Suprapubic skin (tissue), 4 donors: ENCODE data around the gene SPTY2D1. TPM values are rescaled to one million over a fixed set of nuclear protein-coding genes. Genes with fewer than 3 reads are reported as not detected.

Experiments
- DNase-seq, 2 donors: peaks; one replicate each; pipeline ENCODE4 v3.0.0-alpha.2; 2019; ENCODE audit warnings: low spot score in 2 of 2
- H3K27ac ChIP-seq: fragments of 200-600 bp; sonication (generic); one replicate; pipeline ENCODE4 v1.5.1; 2019
- H3K27me3 ChIP-seq: fragments of 200-600 bp; sonication (generic); one replicate; pipeline ENCODE4 v1.5.1; 2019
- H3K36me3 ChIP-seq: fragments of 200-600 bp; sonication (generic); one replicate; pipeline ENCODE4 v1.5.1; 2019
- H3K4me1 ChIP-seq: fragments of 200-600 bp; sonication (generic); one replicate; pipeline ENCODE4 v1.5.1; 2019
- H3K4me3 ChIP-seq: fragments of 200-600 bp; sonication (generic); one replicate; pipeline ENCODE4 v1.5.1; 2019; ENCODE audit warnings: mild to moderate bottlenecking
- H3K9me3 ChIP-seq: fragments of 200-600 bp; sonication (generic); one replicate; pipeline ENCODE4 v1.5.1; 2019
- EP300 ChIP-seq: sonication (generic); formaldehyde crosslinking; IDR thresholded peaks from one replicate; pipeline ENCODE4 v1.6.1; 2017; ENCODE audit warnings: antibody characterized with exemption
- POLR2A ChIP-seq, 2 donors: fragments of 450-650 bp; IDR thresholded peaks; one replicate each; pipeline ENCODE4 v1.6.1; 2017; ENCODE audit warnings: antibody characterized with exemption in 2 of 2, mild to moderate bottlenecking in 2 of 2, moderate library complexity in 2 of 2
- POLR2AphosphoS5 ChIP-seq, 3 donors: sonication (generic); formaldehyde crosslinking; IDR thresholded peaks; one replicate each; pipeline ENCODE4 v1.6.1; 2017; ENCODE audit warnings: antibody characterized with exemption in 3 of 3
- WGBS: methylation state at CpG from one replicate; pipeline ENCODE4 v1.1.5; 2018; 5-methylcytosine and 5-hydroxymethylcytosine counted together
- total RNA-seq, 4 donors: library from RNA; depleted of rRNA; stranded (reverse); fragments of >200 nt; gene quantifications; one replicate each; pipeline ENCODE4 v1.1.0, GENCODE V29; 2016
- TF ChIP-seq, protein P1 (sequence below), 2 donors: fragments of 200-600 bp in 1 of 2; fragments of 450-650 bp in 1 of 2; sonication (generic) in 1 of 2; IDR thresholded peaks; one replicate each; pipeline ENCODE4 v1.5.1; 2016 to 2019; ENCODE audit warnings: antibody characterized with exemption in 2 of 2, mild to moderate bottlenecking in 1 of 2, moderate library complexity in 1 of 2

Gene SPTY2D1
- total RNA-seq, 4 donors from 2014 or later, result 17.6 to 31.4 (median 27.3) TPM

DNA sequence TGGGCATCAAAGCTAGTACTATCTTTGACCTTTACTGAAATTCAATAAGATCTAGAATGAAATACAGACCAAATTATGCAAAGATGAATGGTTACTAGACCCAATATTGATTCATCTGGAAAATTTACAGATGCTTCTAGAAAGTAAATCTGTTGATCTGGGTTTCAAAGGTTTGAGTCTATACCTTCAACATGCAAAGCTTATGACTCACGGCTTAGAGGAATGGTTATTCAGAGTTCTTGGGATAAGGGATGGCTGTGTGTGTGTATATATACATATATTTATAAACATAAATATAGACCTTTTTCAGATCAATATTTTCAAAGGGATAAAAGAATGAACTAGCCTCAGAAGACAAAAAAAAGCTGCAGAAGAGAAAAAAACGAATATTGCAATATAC lies 1.3 kb downstream of the SPTY2D1 start:
- Histone ChIP-seq H3K27ac (no peak overlapping the region), H3K4me1 (peaks cover 21% of the 10 kb centered on the region), H3K9me3 (no peaks in the 10 kb centered on the region), H3K4me3 (peak overlapping the region; percentile 81), H3K36me3 (no peaks in the 10 kb centered on the region), H3K27me3 (no peaks in the 10 kb centered on the region)
- DNase-seq, result no peak
- no peak for TF ChIP-seq POLR2A (IDR thresholded peaks at IDR 0.05)
- TF ChIP-seq POLR2AphosphoS5 (IDR thresholded peaks at IDR 0.05), result no peak
- TF ChIP-seq, protein P1, sequence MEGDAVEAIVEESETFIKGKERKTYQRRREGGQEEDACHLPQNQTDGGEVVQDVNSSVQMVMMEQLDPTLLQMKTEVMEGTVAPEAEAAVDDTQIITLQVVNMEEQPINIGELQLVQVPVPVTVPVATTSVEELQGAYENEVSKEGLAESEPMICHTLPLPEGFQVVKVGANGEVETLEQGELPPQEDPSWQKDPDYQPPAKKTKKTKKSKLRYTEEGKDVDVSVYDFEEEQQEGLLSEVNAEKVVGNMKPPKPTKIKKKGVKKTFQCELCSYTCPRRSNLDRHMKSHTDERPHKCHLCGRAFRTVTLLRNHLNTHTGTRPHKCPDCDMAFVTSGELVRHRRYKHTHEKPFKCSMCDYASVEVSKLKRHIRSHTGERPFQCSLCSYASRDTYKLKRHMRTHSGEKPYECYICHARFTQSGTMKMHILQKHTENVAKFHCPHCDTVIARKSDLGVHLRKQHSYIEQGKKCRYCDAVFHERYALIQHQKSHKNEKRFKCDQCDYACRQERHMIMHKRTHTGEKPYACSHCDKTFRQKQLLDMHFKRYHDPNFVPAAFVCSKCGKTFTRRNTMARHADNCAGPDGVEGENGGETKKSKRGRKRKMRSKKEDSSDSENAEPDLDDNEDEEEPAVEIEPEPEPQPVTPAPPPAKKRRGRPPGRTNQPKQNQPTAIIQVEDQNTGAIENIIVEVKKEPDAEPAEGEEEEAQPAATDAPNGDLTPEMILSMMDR (IDR thresholded peaks at IDR 0.05), result no peak
- no peak for TF ChIP-seq EP300
- 41% methylated on average over 2 of the region's 2 CpGs for WGBS

GRCh38 chr11:18624161-18624560 lies 10.0 kb downstream of the SPTY2D1 start:
- no peaks in the 10 kb centered on the region for H3K36me3 ChIP-seq
- H3K27ac ChIP-seq, result no peak overlapping the region
- TF ChIP-seq, protein P1 (IDR thresholded peaks at IDR 0.05), result no peak
- TF ChIP-seq POLR2A (IDR thresholded peaks at IDR 0.05), result no peak
- TF ChIP-seq POLR2AphosphoS5 (IDR thresholded peaks at IDR 0.05), result no peak
- no peak for TF ChIP-seq EP300
- peaks cover 9% of the 10 kb centered on the region for H3K4me1 ChIP-seq
- no peaks in the 10 kb centered on the region for H3K27me3 ChIP-seq
- H3K9me3 ChIP-seq, result no peaks in the 10 kb centered on the region
- H3K4me3 ChIP-seq, result no peak overlapping the region
- WGBS, result 66% methylated on average over 1 of the region's 1 CpG
- DNase-seq, result no peak

DNA sequence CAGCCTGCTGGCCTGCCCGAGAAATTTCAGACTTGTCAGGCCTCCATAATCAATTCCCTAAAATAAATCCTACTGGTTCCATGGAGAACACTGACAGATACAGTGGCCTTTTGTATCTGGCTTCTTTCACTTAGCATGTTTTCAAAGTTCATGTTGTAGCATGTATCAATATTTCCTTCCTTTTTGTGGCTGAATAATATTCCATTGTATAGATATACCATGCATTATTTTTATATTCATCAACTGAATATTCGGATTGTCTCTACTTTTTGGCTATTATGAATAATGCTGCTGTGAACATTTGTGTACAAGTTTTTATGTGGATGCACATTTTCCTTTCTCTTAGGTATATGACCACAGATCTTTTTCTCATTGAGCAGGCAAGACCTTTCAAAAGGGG lies 10.4 kb downstream of the SPTY2D1 start:
- H3K9me3 ChIP-seq, result no peaks in the 10 kb centered on the region
- 95% methylated on average over 2 of the region's 2 CpGs for WGBS
- no peaks in the 10 kb centered on the region for H3K36me3 ChIP-seq
- H3K27ac ChIP-seq, result no peak overlapping the region
- peaks cover 13% of the 10 kb centered on the region for H3K4me1 ChIP-seq
- no peaks in the 10 kb centered on the region for H3K27me3 ChIP-seq
- TF ChIP-seq POLR2A (IDR thresholded peaks at IDR 0.05), result no peak
- DNase-seq, result no peak
- H3K4me3 ChIP-seq, result no peak overlapping the region

- no peak for DNase-seq
- WGBS, result 14% methylated on average over 5 of the region's 5 CpGs
- H3K27ac ChIP-seq, result no peak overlapping the region
- peaks cover 26% of the 10 kb centered on the region for H3K4me1 ChIP-seq
- no peak overlapping the region for H3K4me3 ChIP-seq
- no peaks in the 10 kb centered on the region for H3K9me3 ChIP-seq
- TF ChIP-seq, protein P1 (IDR thresholded peaks at IDR 0.05), result no peak
- TF ChIP-seq POLR2AphosphoS5 (IDR thresholded peaks at IDR 0.05) (no peak), POLR2A (IDR thresholded peaks at IDR 0.05) (no peak), EP300 (no peak)
- peaks cover 22% of the 10 kb centered on the region for H3K36me3 ChIP-seq
- no peaks in the 10 kb centered on the region for H3K27me3 ChIP-seq
These were observed 15.7 kb downstream of the SPTY2D1 start for GRCh38 chr11:18618342-18619025.

GRCh38 chr11:18617688-18618341 lies 16.3 kb downstream of the SPTY2D1 start:
- Histone ChIP-seq H3K36me3 (peaks cover 27% of the 10 kb centered on the region), H3K27me3 (no peaks in the 10 kb centered on the region), H3K27ac (no peak overlapping the region), H3K4me3 (no peak overlapping the region), H3K4me1 (peaks cover 26% of the 10 kb centered on the region), H3K9me3 (no peaks in the 10 kb centered on the region)
- TF ChIP-seq, protein P1 (IDR thresholded peaks at IDR 0.05), result no peak
- TF ChIP-seq POLR2A (IDR thresholded peaks at IDR 0.05), result no peak
- TF ChIP-seq POLR2AphosphoS5 (IDR thresholded peaks at IDR 0.05), result no peak
- TF ChIP-seq EP300, result no peak
- DNase-seq, result no peak
- WGBS, result 73% methylated on average over 10 of the region's 10 CpGs
